GM21723 (cell line): ENCODE measurements around the gene PHIP.

Experiments
- ATAC-seq: cut with Tn5 transposase; IDR thresholded peaks from one replicate; pipeline ENCODE4 v1.9.1; 2021; ENCODE audit warnings: mild to moderate bottlenecking, moderate library complexity; ENCODE audit not compliant: unreplicated experiment

PHIP gene

DNA sequence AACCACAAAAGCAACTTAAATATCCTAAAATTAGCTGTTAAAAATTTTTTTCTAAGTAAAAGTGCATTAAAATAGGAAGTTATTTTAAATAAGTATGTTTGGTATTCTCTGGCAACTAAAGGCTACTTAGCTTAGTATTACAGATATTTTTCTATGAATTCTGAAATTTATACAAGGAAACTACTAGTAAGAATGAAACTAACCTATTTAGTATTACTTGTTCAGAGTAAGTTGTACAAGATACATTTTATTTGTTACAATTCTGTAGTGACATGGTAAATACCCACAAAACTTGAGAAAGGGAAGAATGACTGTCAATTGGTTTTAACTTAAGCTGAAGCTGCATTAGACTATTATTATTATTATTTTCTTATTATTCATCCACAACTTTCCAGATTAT, 6.5 kb downstream of the PHIP start:
- peak; percentile 27 for ATAC-seq

DNA sequence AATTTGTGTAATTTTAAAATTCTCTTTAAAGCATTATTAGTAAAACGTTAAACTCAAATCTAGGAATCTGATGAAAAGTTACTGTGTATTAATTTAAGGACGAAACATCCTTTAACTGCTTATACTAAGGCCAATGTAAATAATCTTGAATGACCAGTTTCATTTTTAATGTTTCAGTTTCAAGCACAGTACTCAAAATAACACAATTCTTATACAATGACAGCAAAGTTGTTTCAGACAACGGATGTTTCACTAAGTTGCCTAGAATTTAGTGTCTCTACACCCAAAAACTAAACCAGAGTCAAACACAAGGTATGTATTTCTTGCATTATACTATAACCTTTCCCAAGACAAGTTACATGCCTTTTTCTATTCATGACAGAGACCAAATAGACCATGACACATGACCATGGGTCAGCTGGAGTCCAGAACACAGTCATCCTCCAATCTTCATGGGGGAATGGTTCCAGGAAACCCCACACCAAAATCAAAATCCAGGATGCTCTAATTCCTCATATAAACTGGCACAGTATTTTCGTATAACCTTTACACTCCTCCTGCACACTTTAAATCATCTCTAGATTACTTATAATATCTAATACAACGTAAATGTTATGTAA, 7.7 kb downstream of the PHIP start:
- ATAC-seq, result peak; percentile 77

DNA sequence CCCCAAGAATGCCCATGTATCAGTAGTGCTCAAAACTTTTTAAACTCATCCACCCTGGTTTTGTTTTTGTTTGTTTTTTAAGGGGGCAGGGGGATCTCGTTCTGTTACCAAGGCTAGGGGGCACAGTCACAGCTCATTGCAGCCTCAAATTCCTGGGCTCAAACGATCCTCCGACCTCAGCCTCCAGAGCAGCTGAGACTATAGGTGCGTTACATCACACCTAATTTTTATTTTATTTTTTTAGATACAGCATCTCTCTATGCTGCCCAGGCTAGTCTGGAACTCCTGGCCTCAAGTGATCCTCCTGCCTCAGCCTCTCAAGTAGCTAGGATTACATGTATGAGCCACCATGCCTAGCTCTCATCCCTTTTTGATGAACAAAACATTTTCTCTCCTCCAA, 11.2 kb downstream of the PHIP start:
- ATAC-seq, result no peak

DNA sequence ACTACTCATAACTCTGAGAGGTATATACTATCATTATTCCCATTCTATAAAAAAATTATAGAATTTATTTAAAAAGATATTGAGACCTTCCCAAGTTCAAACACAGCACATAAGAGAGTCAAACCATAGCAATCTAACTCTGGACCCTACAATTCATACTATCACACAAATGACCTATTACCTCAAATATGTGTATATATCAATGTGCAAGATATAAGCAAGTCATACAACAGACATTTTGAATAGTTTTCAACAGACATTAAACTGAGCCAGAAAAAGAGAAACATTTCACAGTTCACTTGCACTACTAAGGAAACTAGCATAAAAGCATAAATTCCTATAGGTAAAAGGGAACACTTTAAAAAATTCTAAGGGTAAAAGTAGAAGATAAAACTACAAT, 11.7 kb downstream of the PHIP start:
- ATAC-seq, result no peak

DNA sequence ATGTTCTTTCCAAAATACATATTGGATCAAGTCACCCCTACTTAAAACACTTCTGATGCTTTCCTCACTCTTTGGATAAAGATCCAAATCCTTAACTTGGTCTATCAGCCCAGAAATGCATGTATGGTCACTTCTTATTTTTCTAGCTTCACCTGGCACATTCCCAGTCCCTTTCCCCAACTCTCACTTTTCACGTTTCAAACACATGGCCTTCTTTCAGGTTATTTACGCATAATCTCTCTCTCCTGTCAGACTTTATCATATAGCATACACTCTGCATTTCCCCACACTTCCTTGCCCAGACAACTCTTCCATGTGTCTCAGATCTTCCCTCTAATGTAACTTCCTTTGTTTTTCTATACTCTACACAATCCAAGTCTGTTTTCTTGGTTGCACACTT, 12.8 kb downstream of the PHIP start:
- no peak for ATAC-seq

DNA sequence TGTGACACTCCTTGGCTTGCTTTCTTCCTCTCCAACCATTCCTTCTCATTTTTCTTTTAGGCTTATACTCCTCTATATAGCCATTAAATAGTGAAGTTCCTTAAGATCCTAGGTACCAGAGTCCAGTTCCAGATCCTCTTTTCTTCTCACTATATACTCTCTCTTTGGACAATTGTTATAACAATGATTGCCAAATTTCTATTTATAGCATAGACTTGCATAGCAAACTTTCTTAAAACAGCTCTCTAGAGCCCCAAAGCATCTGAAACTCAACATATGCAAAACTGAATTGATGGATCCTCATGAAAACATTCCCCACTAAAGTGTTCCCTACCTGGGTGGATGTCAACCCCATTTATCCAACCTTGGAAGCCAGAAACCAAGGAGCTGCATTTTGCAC, 13.4 kb downstream of the PHIP start:
- ATAC-seq, result peak; percentile 51

DNA sequence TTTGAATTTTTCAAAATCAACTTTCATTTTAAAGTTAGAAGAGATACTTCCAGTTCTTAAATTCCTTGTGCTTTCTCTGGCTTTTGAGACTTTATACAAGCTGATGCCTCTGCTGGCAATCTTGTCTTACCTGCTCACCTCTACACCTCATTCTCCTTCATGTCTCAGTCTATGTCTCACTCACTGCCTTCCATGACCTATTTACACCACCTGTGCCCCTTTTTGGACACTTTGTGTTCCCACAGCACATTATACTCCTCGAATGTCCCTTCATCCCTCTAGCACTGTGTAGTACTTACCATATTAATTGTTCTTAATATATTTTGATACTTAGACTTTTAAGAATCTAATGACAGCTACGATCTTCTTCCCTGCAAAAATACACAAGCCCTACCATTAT, 15.3 kb downstream of the PHIP start:
- ATAC-seq, result no peak

DNA sequence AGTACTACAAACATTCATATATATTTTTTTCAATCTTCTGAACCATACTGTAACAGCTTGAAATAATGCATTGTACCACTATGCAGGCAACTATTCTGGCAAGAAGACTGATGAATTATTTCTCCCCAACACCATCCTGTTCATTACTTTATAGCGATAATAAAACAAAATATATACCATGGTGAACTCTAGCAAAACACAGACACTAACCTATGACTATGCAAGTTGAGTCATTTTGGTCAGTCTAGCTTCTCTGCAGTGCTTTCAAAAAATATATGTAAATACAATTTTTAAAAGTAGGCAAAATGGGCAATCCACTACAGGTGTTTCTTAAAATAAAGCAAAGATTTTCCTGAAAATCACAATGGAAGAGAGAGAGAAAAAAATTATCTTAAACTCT, 20.3 kb downstream of the PHIP start:
- no peak for ATAC-seq

DNA sequence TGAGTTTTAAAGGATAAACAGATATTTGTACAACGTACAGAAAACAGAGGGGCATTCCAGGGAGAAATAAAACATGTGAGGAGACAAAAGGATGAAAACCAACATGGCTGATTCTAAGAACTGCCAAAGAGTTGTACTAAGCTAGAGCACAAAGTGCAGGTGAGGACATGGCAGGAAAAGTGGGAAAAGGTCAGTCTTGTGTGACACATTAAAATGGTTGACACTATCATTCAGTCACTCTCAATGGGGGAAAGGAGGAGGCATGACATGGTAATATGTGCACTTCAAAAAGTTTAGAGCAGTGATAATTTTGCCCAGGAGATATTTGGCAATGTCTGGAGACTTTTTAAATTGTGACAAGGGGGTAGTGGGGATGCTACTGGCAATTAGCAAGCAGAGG, 21.8 kb downstream of the PHIP start:
- no peak for ATAC-seq

DNA sequence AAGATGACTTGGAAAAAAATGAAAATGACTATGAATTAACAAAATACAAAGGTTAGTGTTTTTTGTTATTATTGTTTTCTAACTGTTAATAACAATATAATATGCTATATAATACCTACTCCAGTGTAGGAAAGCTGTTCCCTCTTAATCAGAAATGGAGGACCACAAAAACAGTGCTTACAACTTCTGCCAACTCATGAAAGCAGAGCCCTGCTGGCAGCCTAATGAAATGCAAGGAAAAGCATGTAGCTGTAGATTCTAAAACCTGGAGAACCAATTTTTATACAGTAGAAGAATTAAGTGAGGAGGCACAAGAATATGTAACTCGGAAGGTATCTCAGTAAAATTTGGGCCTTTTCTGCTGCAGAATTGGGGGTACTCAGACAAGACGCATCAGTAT, 29.4 kb downstream of the PHIP start:
- ATAC-seq, result no peak

DNA sequence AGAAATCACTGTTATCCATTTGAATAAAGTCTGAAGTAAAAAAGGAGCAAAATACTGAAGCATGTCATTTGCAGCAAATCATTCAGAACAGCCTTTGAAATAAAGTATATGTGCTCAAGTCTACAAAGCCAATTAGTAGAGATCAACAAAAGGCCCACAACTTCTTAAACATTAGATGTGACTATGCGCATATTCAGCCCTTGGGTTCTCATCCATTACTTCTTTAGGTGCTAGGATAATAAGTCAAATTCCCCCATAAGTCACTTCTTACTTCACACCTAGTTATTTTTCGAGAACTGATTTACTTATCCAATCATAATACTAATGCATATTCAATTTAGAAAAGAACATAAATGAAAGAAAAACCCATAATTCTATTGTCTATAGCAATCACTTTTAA, 31.0 kb downstream of the PHIP start:
- ATAC-seq, result no peak

DNA sequence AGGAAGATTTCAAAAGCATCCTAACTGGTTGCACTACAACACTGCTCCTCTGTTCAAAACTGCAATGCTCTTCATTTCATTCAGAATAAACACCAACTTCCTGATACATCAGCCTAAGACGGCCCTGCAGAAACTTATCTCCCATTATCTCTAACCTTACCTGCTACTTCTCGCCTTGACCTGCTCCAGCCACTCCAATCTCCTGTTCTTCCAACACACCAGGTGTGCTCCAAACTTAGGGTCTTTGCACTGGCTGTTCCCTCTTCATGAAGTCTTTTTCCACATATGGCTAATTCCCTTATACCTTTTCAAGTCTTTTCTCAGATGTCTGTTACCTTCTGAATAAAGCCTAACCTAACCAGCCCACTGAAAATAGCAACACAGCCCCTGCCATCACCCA, 32.1 kb downstream of the PHIP start:
- ATAC-seq, result no peak

DNA sequence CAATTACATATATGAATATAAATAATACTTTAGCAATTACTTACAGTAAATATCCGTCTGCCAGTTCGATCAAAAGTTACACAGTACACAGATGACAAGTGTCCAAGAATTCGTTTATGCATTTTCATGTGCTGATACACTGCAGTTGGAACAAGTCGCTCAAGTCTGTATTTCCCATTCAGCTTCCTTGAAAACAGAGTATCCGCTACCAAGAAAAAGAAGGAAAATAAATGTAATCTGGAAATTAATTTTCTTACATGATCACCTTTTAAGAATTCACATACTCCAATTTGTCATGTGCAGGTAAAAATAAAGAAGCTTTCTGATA, 35.3 kb downstream of the PHIP start:
- ATAC-seq, result no peak

DNA sequence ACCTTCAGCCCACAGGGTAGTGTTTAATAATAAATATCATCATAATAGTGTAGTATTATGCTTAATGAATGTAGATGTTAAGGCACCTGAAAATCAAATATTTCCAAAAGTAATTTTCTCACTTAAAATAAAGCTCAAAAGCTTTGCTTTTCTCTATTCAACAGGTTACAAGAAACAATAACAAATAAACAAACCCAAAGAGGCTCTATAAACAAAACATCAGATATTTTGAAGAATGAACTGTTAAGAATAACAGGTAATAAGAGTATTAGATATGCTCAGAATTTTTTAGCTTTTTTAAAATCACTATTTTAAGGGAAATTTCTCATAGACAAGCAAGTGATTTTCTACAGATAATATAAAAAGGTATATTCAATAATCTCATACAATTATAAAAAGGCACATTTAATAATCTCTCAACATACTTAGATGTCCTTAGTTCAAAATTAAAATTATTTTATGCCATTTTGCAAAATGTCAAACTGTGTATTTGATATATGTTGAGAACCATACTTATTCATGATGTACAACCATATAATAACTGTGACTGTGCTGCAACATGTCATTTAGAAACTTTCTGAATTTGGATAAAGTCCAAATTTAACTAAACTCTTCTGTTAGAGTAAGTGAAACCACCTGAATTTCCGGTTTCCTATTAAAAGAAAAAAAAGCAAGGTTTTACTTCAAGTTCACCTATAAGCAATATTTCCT, 35.8 kb downstream of the PHIP start:
- ATAC-seq, result peak; percentile 91

DNA sequence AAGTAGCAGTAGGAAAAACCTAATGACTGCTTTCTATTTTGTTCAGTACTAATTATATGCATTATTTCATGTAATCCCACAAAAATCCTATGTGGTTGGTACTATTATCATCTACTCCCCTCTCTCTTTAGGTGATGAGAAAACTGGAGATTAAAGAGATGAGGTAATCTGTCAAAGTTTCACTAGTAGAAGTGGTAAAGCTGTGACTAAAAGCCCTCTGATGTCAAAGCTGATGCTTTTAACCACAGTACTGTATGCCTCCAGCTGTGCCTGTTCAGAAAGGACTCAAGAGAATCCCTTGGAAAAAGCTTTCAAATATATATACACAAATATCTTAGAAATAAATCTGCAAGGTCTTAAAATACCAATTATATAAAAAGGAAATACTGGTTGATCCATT, 38.0 kb downstream of the PHIP start:
- peak; percentile 64 for ATAC-seq

DNA sequence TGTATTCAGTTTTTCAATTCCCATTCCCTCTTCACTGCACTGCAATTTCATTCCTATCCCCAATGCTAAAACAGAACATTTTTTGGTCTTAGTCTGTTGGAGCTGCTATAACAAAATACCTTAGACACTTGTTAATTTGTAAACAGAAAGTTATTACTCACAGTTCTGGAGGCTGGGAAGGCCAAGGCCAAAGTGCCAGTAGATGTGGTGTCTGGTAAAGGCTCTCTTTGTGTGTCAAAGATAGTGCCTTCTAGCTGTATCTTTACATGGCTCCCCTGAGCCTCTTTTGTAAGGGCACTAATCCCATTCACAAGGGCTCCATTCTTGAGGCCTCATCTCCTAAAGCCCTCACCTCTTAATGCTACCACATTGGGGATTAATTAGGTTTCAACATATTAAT, 40.0 kb downstream of the PHIP start:
- ATAC-seq, result no peak

DNA sequence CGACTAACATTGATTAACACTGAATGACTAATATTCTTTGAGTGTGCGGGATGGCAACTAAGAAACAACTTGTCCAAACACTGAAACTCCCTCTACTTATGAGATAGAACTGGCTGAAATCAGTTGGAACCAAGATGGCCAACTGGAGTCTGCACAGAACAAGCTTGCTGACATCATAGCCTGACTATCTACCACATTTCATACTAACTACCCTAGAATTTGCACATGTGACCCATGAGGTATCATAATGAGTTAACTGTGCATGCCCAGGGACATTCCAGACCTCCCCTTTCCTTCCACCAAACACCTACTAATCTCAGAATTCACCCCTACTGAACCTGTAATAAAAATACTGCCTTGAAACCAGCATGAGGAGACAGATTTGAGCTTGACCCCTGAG, 43.2 kb downstream of the PHIP start:
- ATAC-seq, result no peak

DNA sequence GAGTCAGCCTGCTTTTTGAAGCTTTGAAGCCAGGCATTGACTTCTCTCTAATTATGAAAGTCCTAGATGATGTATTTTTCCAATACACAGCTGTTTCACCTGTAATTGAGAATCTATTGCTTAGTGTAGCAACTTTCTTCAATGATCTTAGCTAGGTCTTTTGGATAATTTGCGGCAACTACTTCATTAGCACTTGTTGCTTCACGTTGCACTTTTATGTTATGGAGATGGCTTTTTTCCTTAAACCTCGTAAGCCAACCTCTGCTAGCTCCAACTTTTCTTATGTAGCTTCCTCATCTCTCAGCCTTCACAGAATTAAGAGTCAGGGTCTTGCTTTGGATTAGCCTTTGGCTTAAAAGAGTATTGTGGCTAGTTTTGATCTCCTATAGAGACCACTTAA, 44.8 kb downstream of the PHIP start:
- no peak for ATAC-seq

DNA sequence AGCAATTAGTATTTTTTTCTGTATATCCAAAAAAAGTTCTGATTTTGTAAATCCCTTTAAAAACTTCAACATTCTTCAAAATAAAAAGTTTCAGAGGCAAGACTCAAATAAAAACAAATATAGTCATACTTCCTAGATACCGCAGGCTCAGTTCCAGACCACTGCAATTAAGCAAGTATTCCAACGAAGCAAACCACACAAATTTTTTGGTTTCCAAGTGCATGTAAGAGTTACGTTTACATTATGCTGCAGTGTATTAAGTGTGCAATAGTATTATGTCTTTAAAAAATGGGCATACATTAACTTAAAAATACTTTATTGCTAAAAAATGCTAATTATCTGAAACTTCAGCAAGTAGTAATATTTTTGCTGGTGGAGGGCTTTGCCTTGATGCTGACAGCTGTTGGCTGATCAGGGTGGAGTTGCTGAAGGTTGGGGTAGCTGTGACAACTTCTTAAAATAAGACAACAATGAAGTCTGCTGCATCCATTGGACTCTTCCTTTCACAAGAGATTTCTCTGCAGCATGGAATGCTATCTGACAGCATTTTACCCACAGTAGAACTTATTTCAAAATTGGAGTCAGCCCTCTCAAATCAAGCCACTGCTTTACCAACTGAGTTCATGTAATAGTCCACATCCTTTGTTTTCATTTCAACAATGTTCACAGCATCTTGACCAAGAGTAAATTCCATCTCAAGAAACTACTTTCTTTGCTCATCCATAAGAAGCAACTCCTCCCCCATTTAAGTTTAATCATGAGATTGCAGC, 46.0 kb downstream of the PHIP start:
- ATAC-seq, result no peak

DNA sequence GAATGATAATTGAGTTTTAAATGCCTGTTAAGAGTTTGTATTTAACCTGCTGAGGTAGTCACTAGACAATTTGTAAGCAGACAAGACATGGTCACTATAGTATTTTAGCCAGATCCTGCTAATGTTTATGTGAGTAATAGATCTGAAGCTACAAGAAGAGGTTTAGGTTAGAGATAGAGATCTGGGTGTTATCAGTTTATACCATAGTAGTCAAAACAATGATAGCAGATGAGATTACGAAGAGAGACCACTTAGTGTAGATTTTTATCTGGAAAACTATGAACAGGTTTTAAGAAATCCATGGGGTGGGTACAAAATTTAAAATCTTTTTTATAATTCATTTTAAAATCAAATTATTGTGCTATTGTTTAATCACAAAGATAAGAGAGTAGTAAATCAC, 47.5 kb downstream of the PHIP start:
- no peak for ATAC-seq

DNA sequence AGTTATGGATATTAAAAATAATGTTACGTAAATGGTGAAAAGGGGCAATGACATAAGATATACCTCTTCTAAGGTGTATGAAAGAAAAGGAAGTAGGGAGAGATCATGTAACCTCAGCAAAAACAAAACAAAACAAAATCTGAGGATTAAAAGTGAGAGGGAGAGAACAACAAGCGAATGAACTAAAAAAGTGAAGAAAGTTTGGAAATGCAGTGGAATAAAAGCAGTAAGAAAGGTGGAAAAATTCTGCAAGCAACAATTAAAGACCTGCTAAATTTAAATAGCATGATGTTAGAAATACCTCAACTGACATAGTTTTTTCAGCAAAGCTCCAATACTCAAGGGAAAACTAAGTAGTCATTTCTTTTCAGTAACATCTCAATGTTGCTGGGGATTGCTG, 48.0 kb downstream of the PHIP start:
- no peak for ATAC-seq

DNA sequence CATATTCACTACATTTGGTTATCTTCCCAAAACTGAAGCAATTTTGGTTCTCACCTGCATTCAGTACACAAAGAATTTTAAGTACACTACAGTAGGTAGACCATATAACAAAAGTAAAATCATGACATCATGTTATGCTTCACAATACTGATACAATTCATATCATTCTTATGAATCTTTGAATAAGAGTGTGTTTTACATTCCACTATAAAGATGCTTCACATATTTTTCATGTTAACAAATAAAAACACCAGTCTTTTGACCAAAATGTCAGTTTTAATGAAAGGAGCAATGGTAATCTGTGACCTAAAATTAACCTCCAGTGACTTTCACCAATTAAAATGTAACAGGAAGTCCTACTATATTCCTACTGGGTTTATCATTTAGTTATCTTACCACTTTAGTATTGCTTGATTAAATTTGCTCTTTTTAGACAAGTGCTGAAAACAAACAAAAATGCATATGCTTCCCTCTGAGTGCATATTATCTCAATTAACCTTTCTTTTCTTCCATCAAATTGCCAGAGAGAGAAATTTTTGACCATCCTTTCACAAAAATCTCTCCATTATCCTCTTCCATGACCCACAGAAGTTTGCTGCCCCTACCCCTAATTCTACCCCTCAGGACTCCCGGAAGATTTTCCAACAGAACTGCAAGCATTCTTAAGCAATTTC, 49.3 kb downstream of the PHIP start:
- ATAC-seq, result no peak
